Endothelial cell of umbilical vein (primary cell): ENCODE results near the gene UNC13D. TPM values are rescaled to one million over a fixed set of nuclear protein-coding genes. Genes with fewer than 3 reads are reported as not detected.

Source experiments
- BruUV-seq: library from RNA; stranded (reverse); fragments of 400-500 nt; replicated peaks from 2 replicates; lab custom pipeline; 2021; lab: Mats Ljungman, UMichigan
- CTCF ChIA-PET: fragments of 300-600, 350-600 bp; sonication (Branson Sonifier 250); formaldehyde crosslinking; loops from one replicate; lab custom pipeline; 2021; ENCODE audit warnings: antibody characterized with exemption, inconsistent platforms; lab: Charles Lee
- POLR2A ChIA-PET: fragments of 300-600, 350-600 bp; sonication (Branson Sonifier 250); formaldehyde crosslinking; loops from one replicate; lab custom pipeline; 2021; ENCODE audit warnings: antibody characterized with exemption, inconsistent platforms; lab: Charles Lee
- DNase-seq: peaks from one replicate; pipeline ENCODE4 v3.0.0-alpha.2; 2011; ENCODE audit warnings: low read depth, low spot score
- FAIRE-seq: peaks from 2 replicates; lab custom pipeline; 2011; peaks lifted over from hg19 to GRCh38; lab: Jason Lieb, UNC
- H2AFZ ChIP-seq: 2 replicates; pipeline ENCODE4 v1.6.0; 2012; ENCODE audit warnings: low read depth, low read length, control low read depth, inconsistent platforms
- H3K27ac ChIP-seq: 2 replicates; pipeline ENCODE4 v1.5.1; 2011; ENCODE audit warnings: low read depth, mild to moderate bottlenecking, control low read depth, low read length, moderate library complexity; ENCODE audit not compliant: insufficient read depth
- H3K27me3 ChIP-seq, 2 experiments: 2 replicates each; pipeline versions ENCODE4 v1.6.0 to v1.6.1; 2011; ENCODE audit warnings: low read length in 2 of 2, mixed read lengths in 1 of 2; ENCODE audit not compliant: control insufficient read depth in 2 of 2, insufficient read depth in 2 of 2
- H3K36me3 ChIP-seq, 2 experiments: 2 replicates in 1 of 2; 3 replicates in 1 of 2; pipeline ENCODE4 v1.5.1; 2011; ENCODE audit warnings: low read length in 2 of 2, mild to moderate bottlenecking in 1 of 2, moderate library complexity in 1 of 2; ENCODE audit not compliant: control insufficient read depth in 2 of 2, insufficient read depth in 2 of 2; ENCODE audit errors: extremely low read depth in 1 of 2
- H3K4me1 ChIP-seq: 3 replicates; pipeline ENCODE4 v1.5.1; 2011; ENCODE audit warnings: mild to moderate bottlenecking, low read length; ENCODE audit not compliant: control insufficient read depth, insufficient read depth; ENCODE audit errors: extremely low read depth
- H3K4me2 ChIP-seq: 2 replicates; pipeline ENCODE4 v1.6.1; 2011; ENCODE audit warnings: low read length, control low read depth, mixed read lengths; ENCODE audit not compliant: insufficient read depth
- H3K4me3 ChIP-seq, 3 experiments: fragments of 200-600 bp in 1 of 3; sonication (generic), shearing (Covaris generic) in 1 of 3; replicated peaks in 1 of 3; 2 replicates each; pipeline ENCODE4 v1.5.1; 2011 to 2016; ENCODE audit warnings: control low read depth in 3 of 3, low read length in 3 of 3, mild to moderate bottlenecking in 2 of 3, inconsistent platforms in 1 of 3, low read depth in 1 of 3, moderate library complexity in 1 of 3; ENCODE audit not compliant: insufficient read depth in 1 of 3
- H3K79me2 ChIP-seq: 2 replicates; pipeline ENCODE4 v1.6.0; 2012; ENCODE audit warnings: low read length, inconsistent platforms; ENCODE audit not compliant: control insufficient read depth, insufficient read depth
- H3K9ac ChIP-seq: replicated peaks from 2 replicates; pipeline ENCODE3; 2011; ENCODE audit warnings: low read length, control low read depth; ENCODE audit not compliant: insufficient read depth; ENCODE audit errors: extremely low read depth
- H3K9me1 ChIP-seq: replicated peaks from 3 replicates; pipeline ENCODE4 v1.6.0; 2011; ENCODE audit warnings: mild to moderate bottlenecking, low read length; ENCODE audit not compliant: control insufficient read depth, insufficient read depth; ENCODE audit errors: extremely low read depth
- H3K9me3 ChIP-seq: replicated peaks from 2 replicates; pipeline ENCODE4 v1.5.1; 2012; ENCODE audit warnings: low read length, inconsistent platforms; ENCODE audit not compliant: control insufficient read depth, insufficient read depth
- H4K20me1 ChIP-seq: replicated peaks from 2 replicates; pipeline ENCODE3; 2011; ENCODE audit warnings: mild to moderate bottlenecking, low read length; ENCODE audit not compliant: control insufficient read depth, insufficient read depth; ENCODE audit errors: extremely low read depth
- FOS ChIP-seq: IDR thresholded peaks from 2 replicates; pipeline ENCODE4 v1.6.1; 2011; ENCODE audit warnings: mild to moderate bottlenecking, low read length, moderate library complexity, borderline replicate concordance; ENCODE audit not compliant: insufficient read depth
- GATA2 ChIP-seq: IDR thresholded peaks from 2 replicates; pipeline ENCODE4 v1.7.0; 2011; ENCODE audit warnings: low read depth, mild to moderate bottlenecking, moderate library complexity, mixed read lengths, low read length; ENCODE audit not compliant: insufficient read length, insufficient read depth
- MAX ChIP-seq: IDR thresholded peaks from 2 replicates; pipeline ENCODE4 v1.6.1; 2011; ENCODE audit not compliant: insufficient read depth, insufficient read length
- MYC ChIP-seq: IDR thresholded peaks from one replicate; pipeline ENCODE4 v1.6.1; 2011; ENCODE audit warnings: mild to moderate bottlenecking, low read depth, low read length
- POLR2A ChIP-seq: IDR thresholded peaks from 2 replicates; pipeline ENCODE4 v1.6.1; 2012; ENCODE audit warnings: low read depth, mild to moderate bottlenecking, control low read depth, low read length
- POLR2AphosphoS5 ChIP-seq: IDR thresholded peaks from 2 replicates; pipeline ENCODE4 v1.6.1; 2012; ENCODE audit warnings: low read depth, mild to moderate bottlenecking, control low read depth, low read length, moderate library complexity; ENCODE audit not compliant: insufficient read depth
- dilution Hi-C: fragments of 300-500 bp; cut with MboI; formaldehyde crosslinking; loops from one replicate; pipeline ENCODE4 v1.15.0; 2019; ENCODE audit warnings: low sequenced_read_pairs; ENCODE audit not compliant: extremely low pct_ligation_motif_present
- intact Hi-C: fragments of 100-400 bp; cut with micrococcal nuclease; formaldehyde crosslinking; loops from one replicate; pipeline ENCODE4 v1.10.0; 2022
- polyA plus RNA-seq, 4 experiments: library from polyadenylated mRNA; depleted of rRNA in 3 of 4; stranded (reverse) in 3 of 4; unstranded in 1 of 4; fragments of >200 nt; gene quantifications; 2 replicates each; pipeline versions ENCODE4 v1.2.1 to v1.2.3, GENCODE V29; 2011 to 2012; ENCODE audit warnings: missing spikeins in 1 of 4
- total RNA-seq: library from RNA; stranded (reverse); gene quantifications from 2 replicates; pipeline ENCODE4 v1.2.3, GENCODE V29; 2021

The UNC13D gene
- total and polyA plus RNA-seq, 2 donors (not counting 3 experiments of a cell fraction or from before 2014, with no cell fraction given), result 6.9 to 14.9 TPM

GRCh38 chr17:75893305-75894048 is 49.3 kb upstream of the UNC13D start:
- Histone ChIP-seq H3K9me3 (no peaks in the 10 kb centered on the region), H3K9me1 (no peaks in the 10 kb centered on the region), H3K4me3 (no peak overlapping the region), H3K27me3 (no peaks in the 10 kb centered on the region), H3K27ac (no peak overlapping the region), H2AFZ (no peak overlapping the region), H3K4me1 (peaks cover 11% of the 10 kb centered on the region), H3K9ac (no peak overlapping the region), H4K20me1 (no peaks in the 10 kb centered on the region), H3K36me3 (peaks cover 0 to 15% of the 10 kb centered on the region in 2 experiments), H3K79me2 (peaks cover 22% of the 10 kb centered on the region), H3K4me2 (no peak overlapping the region)
- TF ChIP-seq POLR2A, result peak; percentile 10
- no peak for TF ChIP-seq FOS
- FAIRE-seq (no peak), DNase-seq (no peak)
- ChIA-PET CTCF (interaction anchor here (1.1 to 1.9 kb wide), 3 partner anchors 9 to 110 kb away, joined by 3 to 4 read pairs (median 3); no protein-coding TSS in a partner anchor), POLR2A (no interaction called here)
- BruUV-seq, result no TSS peak
- dilution Hi-C loops (no loop called here), intact Hi-C loops (no loop called here)

GRCh38 chr17:75892556-75893224 is 48.5 kb upstream of the UNC13D start:
- Histone ChIP-seq H3K27me3 (no peaks in the 10 kb centered on the region), H2AFZ (no peak overlapping the region), H3K79me2 (peaks cover 22% of the 10 kb centered on the region), H3K36me3 (peaks cover 0 to 15% of the 10 kb centered on the region in 2 experiments), H3K9me1 (no peaks in the 10 kb centered on the region), H3K4me1 (peaks cover 11% of the 10 kb centered on the region), H3K9ac (no peak overlapping the region), H3K4me2 (no peak overlapping the region), H4K20me1 (no peaks in the 10 kb centered on the region), H3K9me3 (no peaks in the 10 kb centered on the region), H3K27ac (no peak overlapping the region), H3K4me3 (no peak overlapping the region)
- DNase-seq, result no peak
- intact Hi-C loops, result no loop called here
- ChIA-PET POLR2A (no interaction called here), CTCF (interaction anchor here (0.5 to 1.9 kb wide), 4 partner anchors 8 to 109 kb away, joined by 3 to 4 read pairs (median 3); no protein-coding TSS in a partner anchor)
- dilution Hi-C loops, result no loop called here
- no TSS peak for BruUV-seq
- TF ChIP-seq POLR2AphosphoS5 (peak; percentile 8), GATA2 (no peak), MAX (no peak), MYC (no peak)
- FAIRE-seq, result no peak
